Neural progenitor cell (in vitro differentiated cells): ENCODE results near the gene NUBPL.

Experiments used
- EZH2 ChIP-seq: fragments of 200-600 bp; sonication (generic); IDR thresholded peaks from 2 replicates; pipeline ENCODE4 v1.6.1; 2017; ENCODE audit warnings: antibody characterized with exemption, mild to moderate bottlenecking, moderate library complexity
- TF ChIP-seq, protein P1 (sequence below): fragments of 200-600 bp; sonication (generic); IDR thresholded peaks from 2 replicates; pipeline ENCODE4 v1.5.1; 2017; ENCODE audit warnings: antibody characterized with exemption, mild to moderate bottlenecking

DNA sequence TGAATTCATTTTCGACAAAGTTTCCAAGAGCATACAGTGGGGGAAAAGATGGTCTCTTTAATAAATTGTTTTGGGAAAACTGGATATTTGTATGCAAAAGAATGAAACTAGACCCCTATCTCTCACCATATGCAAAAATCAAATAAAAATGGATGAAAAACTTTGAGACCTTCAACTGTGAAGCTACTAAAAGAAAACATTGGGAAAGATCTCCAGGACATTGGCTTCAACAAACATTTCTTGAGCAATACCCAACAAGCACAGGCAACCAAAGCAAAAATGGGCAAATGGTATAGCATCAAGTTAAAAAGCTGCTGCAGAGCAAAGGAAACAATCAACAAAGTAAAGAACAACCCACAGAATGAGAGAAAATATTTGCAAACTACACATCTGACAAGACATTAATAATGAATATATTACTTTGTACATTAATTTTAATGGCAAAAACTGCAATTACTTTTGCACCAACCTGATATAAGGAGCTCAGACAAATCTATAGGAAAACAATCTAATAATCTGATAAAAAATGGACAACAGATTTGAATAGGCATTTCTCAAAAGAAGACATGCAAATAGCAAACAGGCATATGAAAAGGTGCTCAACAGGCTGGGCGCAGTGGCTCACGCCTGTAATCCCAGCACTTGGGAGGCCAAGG is 50.7 kb downstream of the NUBPL start:
- TF ChIP-seq, protein P1, sequence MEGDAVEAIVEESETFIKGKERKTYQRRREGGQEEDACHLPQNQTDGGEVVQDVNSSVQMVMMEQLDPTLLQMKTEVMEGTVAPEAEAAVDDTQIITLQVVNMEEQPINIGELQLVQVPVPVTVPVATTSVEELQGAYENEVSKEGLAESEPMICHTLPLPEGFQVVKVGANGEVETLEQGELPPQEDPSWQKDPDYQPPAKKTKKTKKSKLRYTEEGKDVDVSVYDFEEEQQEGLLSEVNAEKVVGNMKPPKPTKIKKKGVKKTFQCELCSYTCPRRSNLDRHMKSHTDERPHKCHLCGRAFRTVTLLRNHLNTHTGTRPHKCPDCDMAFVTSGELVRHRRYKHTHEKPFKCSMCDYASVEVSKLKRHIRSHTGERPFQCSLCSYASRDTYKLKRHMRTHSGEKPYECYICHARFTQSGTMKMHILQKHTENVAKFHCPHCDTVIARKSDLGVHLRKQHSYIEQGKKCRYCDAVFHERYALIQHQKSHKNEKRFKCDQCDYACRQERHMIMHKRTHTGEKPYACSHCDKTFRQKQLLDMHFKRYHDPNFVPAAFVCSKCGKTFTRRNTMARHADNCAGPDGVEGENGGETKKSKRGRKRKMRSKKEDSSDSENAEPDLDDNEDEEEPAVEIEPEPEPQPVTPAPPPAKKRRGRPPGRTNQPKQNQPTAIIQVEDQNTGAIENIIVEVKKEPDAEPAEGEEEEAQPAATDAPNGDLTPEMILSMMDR, result no peak
- TF ChIP-seq EZH2, result no peak
